Measurements from ENCODE around the gene USP22. TPM values are rescaled to one million over a fixed set of nuclear protein-coding genes. Genes with fewer than 3 reads are reported as not detected.

Gene USP22
- total and polyA plus RNA-seq, 10 of the 15 experiments (the other 5 are each of a cell fraction or from before 2014, with no cell fraction given) = 10.8 to 218 (median 98.8) TPM

- Histone ChIP-seq H3K79me2 (ENCODE audit: control insufficient read depth, insufficient read depth, low read length) (peaks cover 67% of the 10 kb centered on the region), H3K9ac (ENCODE audit: control insufficient read depth, insufficient read depth, low read length) (no peak overlapping the region), H3K36me3 (ENCODE audit: control insufficient read depth in 2 of 2, insufficient read depth in 2 of 2, low read length in 1 of 2) (peaks cover 31 to 47% of the 10 kb centered on the region in 2 experiments), H2AFZ (ENCODE audit: control insufficient read depth, low read depth, low read length) (no peak overlapping the region), H3K27ac (ENCODE audit: control insufficient read depth, insufficient read depth) (no peak overlapping the region), H4K20me1 (ENCODE audit: control insufficient read depth, insufficient read depth) (peaks cover 23% of the 10 kb centered on the region), H3K4me2 (ENCODE audit: control insufficient read depth, insufficient read depth) (no peak overlapping the region), H3K27me3 (replicated peaks in 1 of 2; ENCODE audit: control insufficient read depth in 2 of 2, insufficient read depth in 2 of 2, low read length in 1 of 2) (no peaks in the 10 kb centered on the region), H3K4me1 (ENCODE audit: control insufficient read depth, insufficient read depth, low read length) (no peaks in the 10 kb centered on the region), H3K4me3 (no peak overlapping the region), H3K9me3 (replicated peaks; ENCODE audit: control insufficient read depth, insufficient read depth, low read length) (no peaks in the 10 kb centered on the region)
- FAIRE-seq (no peak), DNase-seq (ENCODE audit: low read depth, low spot score) (no peak), ATAC-seq (no peak)
- intact Hi-C loops (cut with micrococcal nuclease; ENCODE audit: unreplicated experiment) = no loop called here
- TF ChIP-seq ZBED1 (IDR thresholded peaks at IDR 0.05; ENCODE audit: borderline replicate concordance) (no peak), EZH2 (IDR thresholded peaks at IDR 0.05; ENCODE audit: borderline replicate concordance, control insufficient read depth, low read depth, low read length) (no peak)
- RAD21 ChIA-PET (ENCODE audit: unreplicated experiment) = no interaction called here
- CTCF ChIA-PET = no interaction called here
- WGBS (ENCODE audit: insufficient coverage, insufficient replicate concordance, low lambda C conversion rate, missing lambda C conversion rate) = 92% methylated on average over 5 of the region's 5 CpGs
- in situ Hi-C loops (cut with MboI) = no loop called here
- POLR2A ChIA-PET = no interaction called here
- SMC1A ChIA-PET (ENCODE audit: uncharacterized antibody, unreplicated experiment) = interaction anchor here (1.2 kb wide), 1 partner anchor 96 kb away, joined by 3 read pairs; no protein-coding TSS in a partner anchor
- no TSS peak for BruUV-seq (replicated peaks)
These were observed 17.4 kb downstream of the USP22 start for GRCh38 chr17:21025451-21025850.

DNA sequence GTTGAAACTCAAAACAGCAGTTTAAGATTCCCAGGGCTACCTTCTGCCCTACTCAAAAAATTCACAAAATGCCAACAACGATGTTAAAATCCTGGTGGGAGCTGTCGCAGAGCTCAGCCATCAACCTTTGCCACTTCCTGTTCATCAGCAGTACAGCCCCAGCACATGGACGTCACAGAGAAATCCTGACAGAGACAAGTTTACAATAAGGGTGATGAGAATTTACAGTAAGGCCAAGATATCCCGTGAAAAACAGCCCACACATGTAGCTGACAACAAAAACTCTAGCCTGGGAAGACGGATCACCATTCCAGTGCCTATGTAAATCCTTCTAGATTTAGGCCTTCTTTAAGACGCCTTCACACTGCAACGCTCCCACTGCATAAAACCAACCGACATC is 18.8 kb downstream of the USP22 start:
- no peak overlapping the region for H3K4me2 ChIP-seq (ENCODE audit: control insufficient read depth, insufficient read depth)
- no peak overlapping the region for H2AFZ ChIP-seq (ENCODE audit: control insufficient read depth, low read depth, low read length)
- CTCF ChIA-PET = interaction anchor here (1.8 kb wide), 1 partner anchor 30 kb away, joined by 7 read pairs; no protein-coding TSS in a partner anchor
- SMC1A ChIA-PET (ENCODE audit: uncharacterized antibody, unreplicated experiment) = no interaction called here
- intact Hi-C loops (cut with micrococcal nuclease; ENCODE audit: unreplicated experiment) (no loop called here), in situ Hi-C loops (cut with MboI) (no loop called here)
- H4K20me1 ChIP-seq (ENCODE audit: control insufficient read depth, insufficient read depth) = peaks cover 16% of the 10 kb centered on the region
- no peak overlapping the region for H3K9ac ChIP-seq (ENCODE audit: control insufficient read depth, insufficient read depth, low read length)
- BruUV-seq (replicated peaks) = no TSS peak
- POLR2A ChIA-PET = interaction anchor here (0.5 kb wide), 1 partner anchor 222 kb away, joined by 6 read pairs; no protein-coding TSS in a partner anchor
- peaks cover 52% of the 10 kb centered on the region for H3K79me2 ChIP-seq (ENCODE audit: control insufficient read depth, insufficient read depth, low read length)
- H3K4me1 ChIP-seq (ENCODE audit: control insufficient read depth, insufficient read depth, low read length) = no peaks in the 10 kb centered on the region
- RAD21 ChIA-PET (ENCODE audit: unreplicated experiment) = no interaction called here
- H3K36me3 ChIP-seq (ENCODE audit: control insufficient read depth in 2 of 2, insufficient read depth in 2 of 2, low read length in 1 of 2) = peaks cover 41 to 52% of the 10 kb centered on the region in 2 experiments
- WGBS (ENCODE audit: insufficient coverage, insufficient replicate concordance, low lambda C conversion rate, missing lambda C conversion rate) = 85% methylated on average over 8 of the region's 8 CpGs
- DNase-seq (ENCODE audit: low read depth, low spot score) = no peak
- FAIRE-seq = no peak
- ATAC-seq = no peak
- H3K27me3 ChIP-seq (replicated peaks in 1 of 2; ENCODE audit: control insufficient read depth in 2 of 2, insufficient read depth in 2 of 2, low read length in 1 of 2) = no peaks in the 10 kb centered on the region
- H3K4me3 ChIP-seq = no peak overlapping the region
- no peaks in the 10 kb centered on the region for H3K9me3 ChIP-seq (replicated peaks; ENCODE audit: control insufficient read depth, insufficient read depth, low read length)
- no peak overlapping the region for H3K27ac ChIP-seq (ENCODE audit: control insufficient read depth, insufficient read depth)
- TF ChIP-seq POLR2AphosphoS5 (IDR thresholded peaks at IDR 0.05; ENCODE audit: low read length) = no peak
- no peak for TF ChIP-seq SRF (IDR thresholded peaks at IDR 0.05; ENCODE audit: low read depth in 2 of 2, low read length in 2 of 2)
- no peak for TF ChIP-seq SIN3A (IDR thresholded peaks at IDR 0.05; ENCODE audit: low read depth, low read length)
- no peak for TF ChIP-seq ESRRA (IDR thresholded peaks at IDR 0.05; ENCODE audit: low read length)
- no peak for TF ChIP-seq ZZZ3 (IDR thresholded peaks at IDR 0.05; ENCODE audit: control insufficient read depth, insufficient read length, low read depth)
- TF ChIP-seq, protein P1, sequence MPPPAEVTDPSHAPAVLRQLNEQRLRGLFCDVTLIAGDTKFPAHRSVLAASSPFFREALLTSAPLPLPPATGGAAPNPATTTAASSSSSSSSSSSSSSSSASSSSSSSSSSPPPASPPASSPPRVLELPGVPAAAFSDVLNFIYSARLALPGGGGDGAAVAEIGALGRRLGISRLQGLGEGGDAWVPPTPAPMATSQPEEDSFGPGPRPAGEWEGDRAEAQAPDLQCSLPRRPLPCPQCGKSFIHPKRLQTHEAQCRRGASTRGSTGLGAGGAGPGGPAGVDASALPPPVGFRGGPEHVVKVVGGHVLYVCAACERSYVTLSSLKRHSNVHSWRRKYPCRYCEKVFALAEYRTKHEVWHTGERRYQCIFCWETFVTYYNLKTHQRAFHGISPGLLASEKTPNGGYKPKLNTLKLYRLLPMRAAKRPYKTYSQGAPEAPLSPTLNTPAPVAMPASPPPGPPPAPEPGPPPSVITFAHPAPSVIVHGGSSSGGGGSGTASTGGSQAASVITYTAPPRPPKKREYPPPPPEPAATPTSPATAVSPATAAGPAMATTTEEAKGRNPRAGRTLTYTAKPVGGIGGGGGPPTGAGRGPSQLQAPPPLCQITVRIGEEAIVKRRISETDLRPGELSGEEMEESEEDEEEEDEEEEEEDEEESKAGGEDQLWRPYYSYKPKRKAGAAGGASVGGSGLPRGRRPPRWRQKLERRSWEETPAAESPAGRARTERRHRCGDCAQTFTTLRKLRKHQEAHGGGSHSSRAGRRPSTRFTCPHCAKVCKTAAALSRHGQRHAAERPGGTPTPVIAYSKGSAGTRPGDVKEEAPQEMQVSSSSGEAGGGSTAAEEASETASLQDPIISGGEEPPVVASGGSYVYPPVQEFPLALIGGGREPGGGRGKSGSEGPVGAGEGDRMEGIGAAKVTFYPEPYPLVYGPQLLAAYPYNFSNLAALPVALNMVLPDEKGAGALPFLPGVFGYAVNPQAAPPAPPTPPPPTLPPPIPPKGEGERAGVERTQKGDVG (CRISPR knock-in tag; IDR thresholded peaks at IDR 0.05) = no peak
- TF ChIP-seq NR2C1 (IDR thresholded peaks at IDR 0.05) = no peak
- no peak for TF ChIP-seq CHD4 (IDR thresholded peaks at IDR 0.05)
- no peak for TF ChIP-seq YBX1 (IDR thresholded peaks at IDR 0.05)
- TF ChIP-seq, protein P2, sequence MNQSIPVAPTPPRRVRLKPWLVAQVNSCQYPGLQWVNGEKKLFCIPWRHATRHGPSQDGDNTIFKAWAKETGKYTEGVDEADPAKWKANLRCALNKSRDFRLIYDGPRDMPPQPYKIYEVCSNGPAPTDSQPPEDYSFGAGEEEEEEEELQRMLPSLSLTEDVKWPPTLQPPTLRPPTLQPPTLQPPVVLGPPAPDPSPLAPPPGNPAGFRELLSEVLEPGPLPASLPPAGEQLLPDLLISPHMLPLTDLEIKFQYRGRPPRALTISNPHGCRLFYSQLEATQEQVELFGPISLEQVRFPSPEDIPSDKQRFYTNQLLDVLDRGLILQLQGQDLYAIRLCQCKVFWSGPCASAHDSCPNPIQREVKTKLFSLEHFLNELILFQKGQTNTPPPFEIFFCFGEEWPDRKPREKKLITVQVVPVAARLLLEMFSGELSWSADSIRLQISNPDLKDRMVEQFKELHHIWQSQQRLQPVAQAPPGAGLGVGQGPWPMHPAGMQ (IDR thresholded peaks at IDR 0.05; ENCODE audit: borderline replicate concordance) = no peak
- no peak for TF ChIP-seq SMAD5 (IDR thresholded peaks at IDR 0.05; ENCODE audit: low read depth)
- no peak for TF ChIP-seq CHD2 (IDR thresholded peaks at IDR 0.05; ENCODE audit: borderline replicate concordance, low read depth, low read length)
- no peak for TF ChIP-seq POLR2A (IDR thresholded peaks at IDR 0.05; ENCODE audit: low read depth, low read length)
- TF ChIP-seq HDAC6 (IDR thresholded peaks at IDR 0.05; ENCODE audit: unreplicated experiment) = no peak
- TF ChIP-seq ZBED1 (IDR thresholded peaks at IDR 0.05; ENCODE audit: borderline replicate concordance) = no peak
